SK-N-MC (cell line): ENCODE data around the gene P2RY6.

Source experiments
- DNase-seq: peaks from one replicate; pipeline ENCODE4 v3.0.0-alpha.2; 2011; ENCODE audit warnings: low read depth, low spot score
- H3K27ac ChIP-seq: fragments of 200-600 bp; sonication (generic); 2 replicates; pipeline ENCODE4 v1.5.1; 2016; ENCODE audit warnings: mixed run types
- H3K36me3 ChIP-seq: fragments of 200-600 bp; sonication (generic); 2 replicates; pipeline ENCODE4 v1.6.1; 2017; ENCODE audit warnings: antibody characterized with exemption, low read length, mixed read lengths; ENCODE audit not compliant: insufficient read depth
- H3K4me3 ChIP-seq: fragments of 200-600 bp; sonication (generic); 2 replicates; pipeline ENCODE4 v1.5.1; 2016
- H3K9ac ChIP-seq: fragments of 200-600 bp; sonication (generic); 2 replicates; pipeline ENCODE4 v1.8.0; 2017; ENCODE audit warnings: mixed run types, mixed read lengths; ENCODE audit not compliant: insufficient read length
- H3K9me3 ChIP-seq: fragments of 200-600 bp; sonication (generic); 2 replicates; pipeline ENCODE4 v1.6.1; 2017; ENCODE audit warnings: low read depth, mild to moderate bottlenecking, antibody characterized with exemption, low read length, moderate library complexity, mixed read lengths
- EZH2 ChIP-seq: fragments of 200-600 bp; sonication (generic); IDR thresholded peaks from one replicate; pipeline ENCODE4 v1.6.1; 2017; ENCODE audit warnings: antibody characterized with exemption
- FOXP2 ChIP-seq: optimal IDR thresholded peaks from 2 replicates; pipeline ENCODE3; 2011; ENCODE audit warnings: mild to moderate bottlenecking, moderate library complexity; ENCODE audit not compliant: insufficient read depth; ENCODE audit errors: extremely low read length, control extremely low read depth
- POLR2AphosphoS5 ChIP-seq: IDR thresholded peaks from 2 replicates; pipeline ENCODE4 v1.6.1; 2012; ENCODE audit warnings: mild to moderate bottlenecking, low read depth, low read length, borderline replicate concordance

Gene P2RY6

DNA sequence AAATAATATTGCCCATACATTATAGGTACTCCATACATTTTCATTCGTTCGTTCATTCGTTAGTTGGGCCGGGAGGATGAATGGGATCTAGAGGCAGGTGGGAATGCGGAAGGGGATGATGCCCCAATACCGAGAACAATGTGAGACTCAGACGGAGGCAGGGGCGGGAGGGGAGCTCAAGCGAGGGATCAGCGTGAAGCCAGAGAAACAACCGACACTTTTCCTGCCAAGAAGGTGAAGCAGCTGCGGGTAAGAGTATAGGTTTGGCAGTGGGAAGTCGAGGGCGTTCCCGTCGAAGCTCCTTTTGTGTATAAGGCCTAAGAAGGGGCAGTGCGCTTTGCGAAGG is 34.8 kb downstream of the P2RY6 start:
- peak overlapping the region; percentile 72; the same call in 1 of the 2 replicates for H3K27ac ChIP-seq
- H3K9ac ChIP-seq: peak overlapping the region; percentile 59
- no peaks in the 10 kb centered on the region for H3K36me3 ChIP-seq
- H3K4me3 ChIP-seq: peak overlapping the region; percentile 85
- no peak for DNase-seq
- no peaks in the 10 kb centered on the region for H3K9me3 ChIP-seq
- TF ChIP-seq EZH2 (no peak), FOXP2 (no peak), POLR2AphosphoS5 (no peak)

DNA sequence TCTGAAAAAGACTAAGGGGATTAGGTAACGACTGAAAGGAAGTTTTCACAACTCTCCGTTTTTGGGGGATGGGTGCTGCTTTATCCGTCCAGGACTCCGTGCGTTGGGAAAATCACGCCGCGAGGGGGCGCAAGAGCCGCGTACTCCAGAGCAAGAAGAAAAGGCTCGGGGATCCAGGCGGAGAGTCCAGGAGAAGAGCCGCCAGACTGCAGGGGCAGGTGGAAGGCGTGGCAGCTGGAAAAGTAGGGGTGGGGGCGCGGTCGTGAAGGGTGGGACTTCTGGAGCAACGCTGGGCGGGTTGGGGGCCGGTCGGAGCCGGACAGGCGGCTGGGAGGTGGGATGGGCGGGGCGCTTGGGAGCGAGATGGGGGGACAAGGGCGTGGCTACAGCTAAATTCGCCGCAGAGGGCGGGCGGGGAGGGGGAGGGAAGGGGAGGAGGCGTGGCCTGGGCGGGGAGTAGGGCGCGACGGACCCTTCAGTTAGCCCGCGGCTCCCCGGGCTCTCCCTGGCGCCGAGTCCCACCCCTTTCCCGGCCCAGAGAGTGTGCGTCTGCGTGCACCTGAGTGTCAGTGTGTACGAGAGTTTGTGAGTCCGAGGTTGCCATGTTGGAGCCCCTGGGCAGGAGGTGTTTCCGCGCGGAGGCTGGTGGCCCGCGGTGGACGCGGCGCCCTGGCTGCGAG is 35.3 kb downstream of the P2RY6 start:
- peak; percentile 93 for DNase-seq
- peak overlapping the region; percentile 81 for H3K9ac ChIP-seq
- no peaks in the 10 kb centered on the region for H3K36me3 ChIP-seq
- peak overlapping the region; percentile 85 for H3K4me3 ChIP-seq
- no peaks in the 10 kb centered on the region for H3K9me3 ChIP-seq
- peak overlapping the region; percentile 72; the same call in 1 of the 2 replicates for H3K27ac ChIP-seq
- TF ChIP-seq FOXP2 (no peak), EZH2 (no peak), POLR2AphosphoS5 (peak; percentile 49)

DNA sequence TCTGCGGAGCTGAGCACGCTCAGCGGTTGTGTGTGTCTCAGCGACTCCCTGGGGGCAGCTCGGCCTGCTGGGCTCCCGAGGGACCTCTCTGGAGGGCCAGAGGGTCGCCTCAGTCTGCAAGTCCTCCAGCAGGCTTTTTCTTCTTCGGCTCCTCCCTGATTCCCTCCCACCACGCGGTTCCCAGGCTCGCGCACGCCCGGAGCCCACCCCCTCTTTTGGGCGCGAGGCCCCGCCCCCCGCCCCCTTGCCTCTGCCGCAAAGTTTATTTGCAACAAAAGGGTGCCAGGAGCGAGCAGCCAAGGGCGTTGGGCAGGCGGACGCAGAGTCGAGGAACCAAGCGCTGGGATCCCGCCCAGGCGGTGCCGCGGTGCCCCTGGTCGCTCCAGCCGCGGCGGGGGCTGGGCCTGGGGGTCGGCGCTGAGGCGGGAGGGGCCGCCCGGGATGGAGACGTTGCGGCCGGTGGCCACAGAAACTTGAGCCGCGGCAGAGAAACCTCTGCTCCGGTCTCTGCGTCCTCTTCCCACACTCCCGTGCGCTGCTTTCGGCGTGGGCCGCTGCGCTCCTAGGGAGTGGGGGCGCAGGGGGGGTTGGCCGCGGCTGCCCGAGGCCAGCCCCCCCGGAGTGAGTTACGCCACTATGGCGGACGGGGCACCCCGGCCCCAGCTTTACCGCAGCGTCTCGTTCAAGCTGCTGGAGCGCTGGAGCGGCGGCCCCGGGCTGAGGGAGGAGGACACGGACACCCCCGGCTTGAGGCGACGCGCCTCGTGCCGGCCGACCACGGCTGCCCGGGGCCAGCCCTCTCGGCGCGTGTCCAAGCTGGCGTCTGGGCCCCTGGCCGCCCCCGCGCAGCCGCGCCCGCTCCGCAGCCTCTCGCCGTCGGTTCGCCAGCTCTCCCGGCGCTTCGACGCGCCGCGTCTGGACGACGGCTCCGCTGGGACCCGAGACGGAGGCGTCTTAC is 36.1 kb downstream of the P2RY6 start, which contains the start of gene ARHGEF17:
Gene ARHGEF17, plus strand, starts transcription at position 274 of the 958 bp plus-strand sequence. Its CDS starts 363 bp downstream, at position 637.
- peak within 1 kb of the TSS; percentile 85 for H3K4me3 ChIP-seq
- peak within 1 kb of the TSS; percentile 81 for H3K9ac ChIP-seq
- DNase-seq: no peak
- H3K9me3 ChIP-seq: no peaks in the 10 kb centered on the region
- TF ChIP-seq POLR2AphosphoS5: peak; percentile 42; the same call in 1 of the 2 replicates
- TF ChIP-seq FOXP2: no peak
- TF ChIP-seq EZH2: no peak
- H3K36me3 ChIP-seq: no peaks in the 10 kb centered on the region
- H3K27ac ChIP-seq: peak within 1 kb of the TSS; percentile 72; the same call in 1 of the 2 replicates

DNA sequence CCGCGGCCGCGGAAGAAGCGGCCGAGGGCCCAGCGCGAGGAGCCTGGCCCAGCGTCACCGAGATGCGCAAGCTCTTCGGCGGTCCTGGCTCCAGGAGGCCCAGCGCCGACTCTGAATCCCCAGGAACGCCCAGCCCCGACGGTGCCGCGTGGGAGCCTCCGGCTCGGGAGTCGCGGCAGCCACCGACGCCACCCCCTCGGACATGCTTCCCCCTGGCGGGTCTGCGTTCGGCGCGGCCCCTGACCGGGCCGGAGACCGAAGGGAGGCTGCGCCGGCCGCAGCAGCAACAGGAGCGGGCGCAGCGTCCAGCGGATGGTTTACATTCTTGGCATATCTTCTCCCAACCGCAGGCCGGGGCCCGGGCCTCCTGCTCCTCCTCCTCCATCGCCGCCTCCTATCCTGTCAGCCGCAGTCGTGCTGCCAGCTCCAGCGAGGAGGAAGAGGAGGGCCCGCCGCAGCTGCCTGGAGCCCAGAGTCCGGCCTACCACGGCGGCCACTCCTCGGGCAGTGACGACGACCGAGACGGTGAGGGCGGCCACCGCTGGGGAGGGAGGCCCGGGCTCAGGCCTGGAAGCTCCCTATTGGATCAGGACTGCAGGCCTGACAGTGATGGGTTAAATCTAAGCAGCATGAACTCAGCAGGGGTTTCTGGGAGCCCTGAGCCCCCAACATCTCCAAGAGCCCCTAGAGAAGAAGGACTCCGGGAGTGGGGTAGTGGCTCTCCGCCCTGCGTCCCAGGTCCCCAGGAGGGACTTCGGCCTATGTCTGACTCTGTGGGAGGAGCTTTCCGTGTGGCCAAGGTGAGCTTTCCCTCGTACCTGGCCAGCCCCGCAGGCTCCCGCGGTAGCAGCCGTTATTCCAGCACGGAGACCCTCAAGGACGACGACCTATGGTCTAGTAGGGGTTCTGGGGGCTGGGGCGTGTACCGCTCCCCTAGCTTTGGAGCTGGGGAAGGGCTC is 37.1 kb downstream of the P2RY6 start:
- DNase-seq: no peak
- Histone ChIP-seq H3K27ac (no peak overlapping the region), H3K9me3 (no peaks in the 10 kb centered on the region), H3K9ac (peak overlapping the region; percentile 81), H3K36me3 (no peaks in the 10 kb centered on the region), H3K4me3 (peak overlapping the region; percentile 85)
- TF ChIP-seq FOXP2: no peak
- no peak for TF ChIP-seq EZH2
- TF ChIP-seq POLR2AphosphoS5: no peak

DNA sequence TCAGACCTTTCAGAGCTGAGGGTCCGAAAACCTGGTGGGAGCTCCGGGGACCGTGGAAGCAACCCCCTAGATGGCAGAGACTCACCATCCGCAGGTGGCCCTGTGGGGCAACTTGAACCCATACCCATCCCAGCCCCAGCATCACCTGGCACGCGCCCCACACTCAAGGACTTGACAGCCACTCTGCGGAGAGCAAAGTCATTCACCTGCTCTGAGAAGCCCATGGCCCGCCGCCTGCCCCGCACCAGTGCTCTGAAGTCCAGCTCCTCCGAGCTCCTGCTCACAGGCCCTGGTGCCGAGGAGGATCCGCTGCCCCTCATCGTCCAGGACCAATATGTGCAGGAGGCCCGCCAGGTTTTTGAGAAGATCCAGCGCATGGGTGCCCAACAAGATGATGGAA is 37.9 kb downstream of the P2RY6 start:
- DNase-seq: no peak
- Histone ChIP-seq H3K4me3 (no peak overlapping the region), H3K9ac (no peak overlapping the region), H3K36me3 (no peaks in the 10 kb centered on the region), H3K27ac (no peak overlapping the region), H3K9me3 (no peaks in the 10 kb centered on the region)
- no peak for TF ChIP-seq EZH2
- TF ChIP-seq FOXP2: no peak
- no peak for TF ChIP-seq POLR2AphosphoS5

DNA sequence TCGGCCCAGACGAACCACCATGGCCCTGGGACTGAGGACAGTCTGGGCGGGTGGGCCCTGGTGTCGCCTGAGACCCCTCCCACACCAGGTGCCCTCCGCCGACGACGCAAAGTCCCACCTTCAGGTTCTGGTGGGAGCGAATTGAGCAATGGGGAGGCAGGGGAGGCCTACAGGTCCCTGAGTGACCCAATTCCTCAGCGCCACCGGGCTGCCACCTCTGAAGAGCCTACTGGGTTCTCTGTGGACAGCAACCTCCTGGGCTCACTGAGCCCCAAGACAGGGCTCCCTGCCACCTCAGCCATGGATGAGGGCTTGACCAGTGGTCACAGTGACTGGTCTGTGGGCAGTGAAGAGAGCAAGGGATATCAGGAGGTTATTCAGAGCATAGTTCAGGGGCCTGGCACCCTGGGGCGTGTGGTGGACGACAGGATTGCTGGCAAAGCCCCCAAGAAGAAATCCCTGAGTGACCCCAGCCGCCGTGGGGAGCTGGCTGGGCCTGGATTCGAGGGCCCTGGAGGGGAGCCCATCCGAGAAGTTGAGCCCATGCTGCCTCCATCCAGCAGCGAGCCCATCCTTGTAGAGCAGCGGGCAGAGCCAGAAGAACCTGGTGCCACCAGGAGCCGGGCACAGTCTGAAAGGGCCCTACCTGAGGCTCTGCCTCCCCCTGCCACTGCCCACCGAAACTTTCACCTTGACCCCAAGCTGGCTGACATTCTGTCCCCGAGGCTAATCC is 38.7 kb downstream of the P2RY6 start:
- Histone ChIP-seq H3K9me3 (no peaks in the 10 kb centered on the region), H3K9ac (no peak overlapping the region), H3K4me3 (no peak overlapping the region), H3K36me3 (no peaks in the 10 kb centered on the region), H3K27ac (no peak overlapping the region)
- no peak for TF ChIP-seq POLR2AphosphoS5
- TF ChIP-seq FOXP2: no peak
- TF ChIP-seq EZH2: no peak
- no peak for DNase-seq

DNA sequence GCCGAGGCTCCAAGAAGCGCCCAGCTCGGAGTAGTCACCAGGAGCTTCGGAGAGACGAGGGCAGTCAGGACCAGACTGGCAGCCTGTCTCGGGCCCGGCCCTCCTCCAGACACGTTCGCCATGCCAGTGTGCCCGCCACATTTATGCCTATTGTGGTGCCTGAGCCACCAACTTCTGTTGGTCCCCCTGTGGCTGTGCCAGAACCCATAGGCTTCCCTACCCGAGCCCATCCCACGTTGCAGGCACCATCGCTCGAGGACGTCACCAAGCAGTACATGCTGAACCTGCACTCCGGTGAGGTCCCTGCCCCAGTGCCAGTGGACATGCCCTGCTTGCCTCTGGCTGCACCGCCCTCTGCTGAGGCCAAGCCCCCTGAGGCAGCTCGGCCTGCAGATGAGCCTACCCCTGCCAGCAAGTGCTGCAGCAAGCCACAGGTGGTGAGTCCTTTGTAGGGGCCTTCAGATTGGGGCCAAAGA is 39.3 kb downstream of the P2RY6 start:
- no peaks in the 10 kb centered on the region for H3K9me3 ChIP-seq
- H3K36me3 ChIP-seq: no peaks in the 10 kb centered on the region
- no peak for DNase-seq
- TF ChIP-seq POLR2AphosphoS5: no peak
- TF ChIP-seq FOXP2: no peak
- no peak for TF ChIP-seq EZH2
- no peak overlapping the region for H3K9ac ChIP-seq
- H3K27ac ChIP-seq: no peak overlapping the region
- H3K4me3 ChIP-seq: no peak overlapping the region
